IMR-90 (cell line): ENCODE measurements around the gene GAL3ST1. TPM values are rescaled to one million over a fixed set of nuclear protein-coding genes. Genes with fewer than 3 reads are reported as not detected.
A peak's percentile ranks its signal among the peaks of the same experiment; 100 is the strongest.

Source experiments
- ATAC-seq: fragments of 200-7000 bp; cut with Tn5 transposase; 2 replicates; pipeline ENCODE4 v1.9.1; 2020; ENCODE audit warnings: low read depth, mild to moderate bottlenecking, moderate library complexity
- BruUV-seq: library from RNA; stranded (reverse); fragments of 400-500 nt; replicated peaks from 2 replicates; lab custom pipeline; 2021; lab: Mats Ljungman, UMichigan
- CTCF ChIA-PET: fragments of 300-600 bp; formaldehyde crosslinking; extraction: SDS; loops from one replicate; lab custom pipeline; 2021; ENCODE audit warnings: antibody characterized with exemption; lab: Yijun Ruan, JAX
- POLR2A ChIA-PET: fragments of 300-600 bp; sonication (Branson Sonifier 250); formaldehyde crosslinking; loops from one replicate; lab custom pipeline; 2022; ENCODE audit warnings: antibody characterized with exemption; ENCODE audit not compliant: unreplicated experiment; lab: Charles Lee
- DNase-seq: peaks from one replicate; pipeline ENCODE4 v3.0.0; 2013
- H2AFZ ChIP-seq: replicated peaks from 2 replicates; pipeline ENCODE3; 2013; ENCODE audit warnings: low read length, mild to moderate bottlenecking; ENCODE audit not compliant: poor library complexity
- H2AK5ac ChIP-seq: 2 replicates; pipeline ENCODE4 v1.6.1; 2013; ENCODE audit warnings: low read depth, low read length, inconsistent platforms
- H2AK9ac ChIP-seq: replicated peaks from 2 replicates; pipeline ENCODE3; 2013; ENCODE audit warnings: mild to moderate bottlenecking, low read depth, low read length, moderate library complexity; ENCODE audit not compliant: poor library complexity
- H2BK120ac ChIP-seq: 2 replicates; pipeline ENCODE4 v1.6.1; 2013; ENCODE audit warnings: low read depth, low read length, inconsistent platforms
- H2BK15ac ChIP-seq: 3 replicates; pipeline ENCODE4 v1.6.1; 2013; ENCODE audit warnings: low read depth, low read length, inconsistent platforms
- H2BK20ac ChIP-seq: 2 replicates; pipeline ENCODE4 v1.6.1; 2013; ENCODE audit warnings: low read depth, mild to moderate bottlenecking, inconsistent platforms, low read length, moderate library complexity
- H2BK5ac ChIP-seq: 2 replicates; pipeline ENCODE4 v1.6.1; 2013; ENCODE audit warnings: mild to moderate bottlenecking, low read depth, low read length, inconsistent platforms; ENCODE audit not compliant: poor library complexity, severe bottlenecking
- H3K14ac ChIP-seq: replicated peaks from 2 replicates; pipeline ENCODE4 v1.6.1; 2013; ENCODE audit warnings: low read depth, low read length, inconsistent platforms
- H3K18ac ChIP-seq: 2 replicates; pipeline ENCODE4 v1.6.1; 2013; ENCODE audit warnings: low read depth, low read length, control low read depth
- H3K23ac ChIP-seq: 2 replicates; pipeline ENCODE4 v1.6.1; 2013; ENCODE audit warnings: low read depth, low read length, inconsistent platforms
- H3K27ac ChIP-seq: 2 replicates; pipeline ENCODE4 v1.5.1; 2013; ENCODE audit warnings: mild to moderate bottlenecking, control low read depth, low read length; ENCODE audit not compliant: insufficient read depth
- H3K27me3 ChIP-seq: 2 replicates; pipeline ENCODE4 v1.6.1; 2013; ENCODE audit warnings: low read length; ENCODE audit not compliant: control insufficient read depth, insufficient read depth
- H3K36me3 ChIP-seq: 2 replicates; pipeline ENCODE4 v1.6.1; 2013; ENCODE audit warnings: low read length, mixed read lengths; ENCODE audit not compliant: control insufficient read depth, insufficient read depth
- H3K4ac ChIP-seq: 2 replicates; pipeline ENCODE4 v1.6.1; 2013; ENCODE audit warnings: low read depth, low read length, inconsistent platforms
- H3K4me1 ChIP-seq: 2 replicates; pipeline ENCODE4 v1.6.1; 2013; ENCODE audit warnings: low read length, mixed read lengths; ENCODE audit not compliant: control insufficient read depth, insufficient read depth
- H3K4me2 ChIP-seq: 2 replicates; pipeline ENCODE4 v1.6.1; 2013; ENCODE audit warnings: low read depth, mild to moderate bottlenecking, control low read depth, low read length, moderate library complexity
- H3K4me3 ChIP-seq: 2 replicates; pipeline ENCODE4 v1.5.1; 2013; ENCODE audit warnings: low read depth, mild to moderate bottlenecking, control low read depth, low read length, moderate library complexity; ENCODE audit not compliant: insufficient read depth
- H3K56ac ChIP-seq: 2 replicates; pipeline ENCODE4 v1.6.1; 2013; ENCODE audit warnings: low read length, inconsistent platforms; ENCODE audit not compliant: insufficient read depth; ENCODE audit errors: extremely low read depth
- H3K79me1 ChIP-seq, 2 experiments: 2 replicates each; pipeline ENCODE4 v1.6.1; 2013; ENCODE audit warnings: low read length in 2 of 2, inconsistent platforms in 1 of 2, low read depth in 1 of 2
- H3K9ac ChIP-seq: 2 replicates; pipeline ENCODE4 v1.6.1; 2013; ENCODE audit warnings: low read depth, low read length, control low read depth
- H3K9me1 ChIP-seq: 2 replicates; pipeline ENCODE4 v1.6.1; 2013; ENCODE audit warnings: low read length, inconsistent platforms; ENCODE audit not compliant: insufficient read depth
- H3K9me3 ChIP-seq: 2 replicates; pipeline ENCODE4 v1.6.1; 2013; ENCODE audit warnings: low read length; ENCODE audit not compliant: control insufficient read depth, insufficient read depth
- H4K20me1 ChIP-seq: 2 replicates; pipeline ENCODE4 v1.6.1; 2013; ENCODE audit warnings: low read length, inconsistent platforms; ENCODE audit not compliant: insufficient read depth
- H4K5ac ChIP-seq: 2 replicates; pipeline ENCODE4 v1.6.1; 2013; ENCODE audit warnings: mild to moderate bottlenecking, low read depth, low read length, control low read depth
- H4K8ac ChIP-seq, 2 experiments: 2 replicates each; pipeline ENCODE4 v1.6.1; 2013; ENCODE audit warnings: low read depth in 2 of 2, low read length in 2 of 2, control low read depth in 1 of 2, inconsistent platforms in 1 of 2
- H4K91ac ChIP-seq: 2 replicates; pipeline ENCODE4 v1.6.1; 2013; ENCODE audit warnings: low read depth, low read length, inconsistent platforms; ENCODE audit not compliant: insufficient read depth
- BHLHE40 ChIP-seq: fragments of 150-350 bp; IDR thresholded peaks from 2 replicates; pipeline ENCODE4 v1.6.1; 2016; ENCODE audit warnings: mild to moderate bottlenecking, low read depth, low read length
- CEBPB ChIP-seq: IDR thresholded peaks from 2 replicates; pipeline ENCODE4 v1.6.1; 2012; ENCODE audit warnings: low read depth, low read length, improper control_type of control experiment
- CHD1 ChIP-seq: IDR thresholded peaks from 2 replicates; pipeline ENCODE4 v1.6.1; 2012; ENCODE audit warnings: low read depth, low read length, improper control_type of control experiment
- FOS ChIP-seq: fragments of 150-350 bp; IDR thresholded peaks from 2 replicates; pipeline ENCODE4 v1.6.1; 2016; ENCODE audit warnings: low read depth, low read length
- MAFK ChIP-seq: IDR thresholded peaks from 2 replicates; pipeline ENCODE4 v1.6.1; 2012; ENCODE audit warnings: low read depth, low read length, improper control_type of control experiment
- MAZ ChIP-seq: IDR thresholded peaks from 2 replicates; pipeline ENCODE4 v1.6.1; 2012; ENCODE audit warnings: low read depth, mild to moderate bottlenecking, low read length, improper control_type of control experiment, moderate library complexity, borderline replicate concordance
- MXI1 ChIP-seq: IDR thresholded peaks from 2 replicates; pipeline ENCODE4 v1.6.1; 2012; ENCODE audit warnings: low read depth, mild to moderate bottlenecking, low read length, moderate library complexity, borderline replicate concordance
- NFE2L2 ChIP-seq: fragments of 150-350 bp; IDR thresholded peaks from 2 replicates; pipeline ENCODE4 v1.6.1; 2016; ENCODE audit warnings: low read depth, mild to moderate bottlenecking, low read length
- POLR2A ChIP-seq: IDR thresholded peaks from 2 replicates; pipeline ENCODE4 v1.6.1; 2012; ENCODE audit warnings: mild to moderate bottlenecking, low read depth, low read length
- RAD21 ChIP-seq: IDR thresholded peaks from 2 replicates; pipeline ENCODE4 v1.6.1; 2012; ENCODE audit warnings: low read length, improper control_type of control experiment
- RCOR1 ChIP-seq: IDR thresholded peaks from 2 replicates; pipeline ENCODE4 v1.6.1; 2012; ENCODE audit warnings: mild to moderate bottlenecking, low read length, improper control_type of control experiment; ENCODE audit not compliant: insufficient replicate concordance
- SMC3 ChIP-seq: fragments of 150-350 bp; IDR thresholded peaks from 2 replicates; pipeline ENCODE4 v1.6.1; 2016; ENCODE audit warnings: low read depth, mild to moderate bottlenecking, antibody characterized with exemption, low read length, moderate library complexity
- WGBS, 2 experiments: methylation state at CpG; one replicate each; pipeline versions ENCODE4 v1.1.5 to v1.1.7; 2013; ENCODE audit warnings: missing lambda C conversion rate in 2 of 2; ENCODE audit not compliant: insufficient read length in 1 of 2; ENCODE audit errors: extremely low coverage in 2 of 2; 5-methylcytosine and 5-hydroxymethylcytosine counted together
- dilution Hi-C: fragments of 300-500 bp; cut with HindIII; formaldehyde crosslinking; loops from one replicate; pipeline ENCODE4 v1.14.3; 2018; ENCODE audit warnings: low sequenced_read_pairs; ENCODE audit not compliant: unreplicated experiment
- in situ Hi-C: fragments of 300-500 bp; cut with MboI; formaldehyde crosslinking; loops from 3 replicates; pipeline ENCODE4 v1.14.3; 2019; ENCODE audit warnings: low sequenced_read_pairs, inconsistent platforms, mixed read lengths
- intact Hi-C: fragments of 100-400 bp; cut with micrococcal nuclease; formaldehyde crosslinking; loops from 2 replicates; pipeline ENCODE4 v1.10.0; 2022
- polyA plus RNA-seq, 3 experiments: library from polyadenylated mRNA; depleted of rRNA; stranded (reverse); fragments of >200 nt; gene quantifications; 2 replicates each; pipeline ENCODE4 v1.2.3, GENCODE V29; 2012; ENCODE audit warnings: low replicate concordance in 1 of 3
- total RNA-seq: library from RNA; depleted of rRNA; stranded (reverse); fragments of >200 nt; gene quantifications from 2 replicates; pipeline ENCODE4 v1.2.3, GENCODE V29; 2012
- TF ChIP-seq, protein P1 (sequence below): conservative IDR thresholded peaks from 2 replicates; pipeline ENCODE4 v1.5.1; 2012; ENCODE audit warnings: mild to moderate bottlenecking, low read depth, low read length, improper control_type of control experiment
- TF ChIP-seq, protein P2 (sequence below): fragments of 150-350 bp; IDR thresholded peaks from 2 replicates; pipeline ENCODE4 v1.6.1; 2016; ENCODE audit warnings: low read depth, mild to moderate bottlenecking, low read length, moderate library complexity, borderline replicate concordance
- TF ChIP-seq, protein P3 (sequence below): fragments of 150-350 bp; IDR thresholded peaks from 2 replicates; pipeline ENCODE4 v1.6.1; 2017; ENCODE audit warnings: mild to moderate bottlenecking, antibody characterized with exemption, low read length, low read depth

The GAL3ST1 gene
- total and polyA plus RNA-seq, 2 of the 4 experiments (the other 2 are of a cell fraction): not detected

- TF ChIP-seq, protein P1, sequence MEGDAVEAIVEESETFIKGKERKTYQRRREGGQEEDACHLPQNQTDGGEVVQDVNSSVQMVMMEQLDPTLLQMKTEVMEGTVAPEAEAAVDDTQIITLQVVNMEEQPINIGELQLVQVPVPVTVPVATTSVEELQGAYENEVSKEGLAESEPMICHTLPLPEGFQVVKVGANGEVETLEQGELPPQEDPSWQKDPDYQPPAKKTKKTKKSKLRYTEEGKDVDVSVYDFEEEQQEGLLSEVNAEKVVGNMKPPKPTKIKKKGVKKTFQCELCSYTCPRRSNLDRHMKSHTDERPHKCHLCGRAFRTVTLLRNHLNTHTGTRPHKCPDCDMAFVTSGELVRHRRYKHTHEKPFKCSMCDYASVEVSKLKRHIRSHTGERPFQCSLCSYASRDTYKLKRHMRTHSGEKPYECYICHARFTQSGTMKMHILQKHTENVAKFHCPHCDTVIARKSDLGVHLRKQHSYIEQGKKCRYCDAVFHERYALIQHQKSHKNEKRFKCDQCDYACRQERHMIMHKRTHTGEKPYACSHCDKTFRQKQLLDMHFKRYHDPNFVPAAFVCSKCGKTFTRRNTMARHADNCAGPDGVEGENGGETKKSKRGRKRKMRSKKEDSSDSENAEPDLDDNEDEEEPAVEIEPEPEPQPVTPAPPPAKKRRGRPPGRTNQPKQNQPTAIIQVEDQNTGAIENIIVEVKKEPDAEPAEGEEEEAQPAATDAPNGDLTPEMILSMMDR: no peak
- TF ChIP-seq RCOR1 (no peak), NFE2L2 (no peak)
Measured at GRCh38 chr22:30591191-30591587, 16.7 kb upstream of the GAL3ST1 start (continued).

- in situ Hi-C loops: no loop called here
- no peak overlapping the region for H4K8ac ChIP-seq
- H3K9me3 ChIP-seq: no peaks in the 10 kb centered on the region
- ChIA-PET POLR2A (no interaction called here), CTCF (no interaction called here)
- DNase-seq: no peak
- H4K5ac ChIP-seq: no peak overlapping the region
- H2BK5ac ChIP-seq: no peak overlapping the region
- no peak overlapping the region for H3K27ac ChIP-seq
- no peak overlapping the region for H3K4ac ChIP-seq
- no peaks in the 10 kb centered on the region for H3K27me3 ChIP-seq
- H4K20me1 ChIP-seq: peaks cover 18% of the 10 kb centered on the region
- no peak overlapping the region for H2BK120ac ChIP-seq
- no CpG with 5 or more reads among the region's 8 CpGs for WGBS, 2 experiments
- H3K14ac ChIP-seq: no peak overlapping the region
- intact Hi-C loops: no loop called here
- H3K56ac ChIP-seq: no peak overlapping the region
- H3K9me1 ChIP-seq: 0 out of 2 replicates have a peak, but pooled peaks cover 4% of the 10 kb centered on the region
- no peak overlapping the region for H3K18ac ChIP-seq
- H3K4me3 ChIP-seq: no peak overlapping the region
- H2AK9ac ChIP-seq: peak overlapping the region; percentile 75
- H3K4me1 ChIP-seq: no peaks in the 10 kb centered on the region
- no peak overlapping the region for H3K23ac ChIP-seq
- BruUV-seq: no TSS peak
- dilution Hi-C loops: no loop called here
- no peak for ATAC-seq
- no peak overlapping the region for H2AFZ ChIP-seq
- peaks cover 32 to 40% of the 10 kb centered on the region in 2 experiments for H3K79me1 ChIP-seq
- H3K4me2 ChIP-seq: no peak overlapping the region
- no peak overlapping the region for H2BK15ac ChIP-seq
- no peak overlapping the region for H2BK20ac ChIP-seq
- no peak overlapping the region for H4K91ac ChIP-seq
- H2AK5ac ChIP-seq: no peak overlapping the region
- H3K9ac ChIP-seq: no peak overlapping the region
- peaks cover 74% of the 10 kb centered on the region for H3K36me3 ChIP-seq
- no peak for TF ChIP-seq RAD21
- TF ChIP-seq, protein P2, sequence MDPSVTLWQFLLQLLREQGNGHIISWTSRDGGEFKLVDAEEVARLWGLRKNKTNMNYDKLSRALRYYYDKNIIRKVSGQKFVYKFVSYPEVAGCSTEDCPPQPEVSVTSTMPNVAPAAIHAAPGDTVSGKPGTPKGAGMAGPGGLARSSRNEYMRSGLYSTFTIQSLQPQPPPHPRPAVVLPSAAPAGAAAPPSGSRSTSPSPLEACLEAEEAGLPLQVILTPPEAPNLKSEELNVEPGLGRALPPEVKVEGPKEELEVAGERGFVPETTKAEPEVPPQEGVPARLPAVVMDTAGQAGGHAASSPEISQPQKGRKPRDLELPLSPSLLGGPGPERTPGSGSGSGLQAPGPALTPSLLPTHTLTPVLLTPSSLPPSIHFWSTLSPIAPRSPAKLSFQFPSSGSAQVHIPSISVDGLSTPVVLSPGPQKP: no peak
- no peak for TF ChIP-seq CHD1
- TF ChIP-seq CEBPB: no peak
- TF ChIP-seq FOS: no peak
- no peak for TF ChIP-seq BHLHE40
- TF ChIP-seq POLR2A: no peak
- TF ChIP-seq MXI1: no peak
- TF ChIP-seq MAZ: no peak
- TF ChIP-seq RCOR1: no peak
- no peak for TF ChIP-seq SMC3
- TF ChIP-seq MAFK: no peak
- no peak for TF ChIP-seq NFE2L2
- TF ChIP-seq, protein P3, sequence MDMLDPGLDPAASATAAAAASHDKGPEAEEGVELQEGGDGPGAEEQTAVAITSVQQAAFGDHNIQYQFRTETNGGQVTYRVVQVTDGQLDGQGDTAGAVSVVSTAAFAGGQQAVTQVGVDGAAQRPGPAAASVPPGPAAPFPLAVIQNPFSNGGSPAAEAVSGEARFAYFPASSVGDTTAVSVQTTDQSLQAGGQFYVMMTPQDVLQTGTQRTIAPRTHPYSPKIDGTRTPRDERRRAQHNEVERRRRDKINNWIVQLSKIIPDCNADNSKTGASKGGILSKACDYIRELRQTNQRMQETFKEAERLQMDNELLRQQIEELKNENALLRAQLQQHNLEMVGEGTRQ: no peak
Measured at GRCh38 chr22:30586414-30586813, 11.9 kb upstream of the GAL3ST1 start.
